K562 (cell line): Measurements from ENCODE around the gene TMEM87A. TPM values are rescaled to one million over a fixed set of nuclear protein-coding genes. Genes with fewer than 3 reads are reported as not detected.

ENCODE experiments used
- ARID1B ChIP-seq: fragments of 450-650 bp; IDR thresholded peaks from 2 replicates; pipeline ENCODE4 v1.6.1; 2016; ENCODE audit warnings: antibody characterized with exemption, mild to moderate bottlenecking, inconsistent platforms
- CEBPG ChIP-seq, 3 experiments: fragments of 200-800 bp in 1 of 3; sonication (Bioruptor generic) in 1 of 3; sonication (generic) in 1 of 3; formaldehyde crosslinking in 1 of 3; IDR thresholded peaks in 2 of 3; conservative IDR thresholded peaks in 1 of 3; 2 replicates each; pipeline versions ENCODE4 v1.6.1 to v1.8.0; 2016 to 2022; ENCODE audit warnings: missing compliant biosample characterization in 2 of 3, missing genetic modification characterization in 2 of 3, mild to moderate bottlenecking in 1 of 3, missing genetic modification reagents in 1 of 3
- EP400 ChIP-seq: fragments of 450-650 bp; IDR thresholded peaks from 2 replicates; pipeline ENCODE4 v1.6.1; 2017; ENCODE audit warnings: antibody characterized with exemption, mild to moderate bottlenecking, moderate library complexity
- NKRF ChIP-seq: fragments of 450-650 bp; IDR thresholded peaks from 2 replicates; pipeline ENCODE4 v1.6.1; 2016; ENCODE audit warnings: borderline replicate concordance
- PHF20 ChIP-seq: fragments of 450-650 bp; IDR thresholded peaks from 2 replicates; pipeline ENCODE4 v1.6.1; 2018; ENCODE audit not compliant: partially characterized antibody
- RAD51 ChIP-seq: fragments of 450-650 bp; IDR thresholded peaks from 2 replicates; pipeline ENCODE4 v1.7.1; 2016; ENCODE audit warnings: low read depth, mild to moderate bottlenecking, borderline replicate concordance
- ZFP36 ChIP-seq: fragments of 150-350 bp; IDR thresholded peaks from 2 replicates; pipeline ENCODE4 v1.6.1; 2018; ENCODE audit warnings: low read length, low read depth; ENCODE audit not compliant: partially characterized antibody
- polyA plus RNA-seq, 8 experiments: library from polyadenylated mRNA; depleted of rRNA in 4 of 8; stranded (reverse) in 5 of 8; unstranded in 3 of 8; fragments of >200 nt; fragmentation: Nextera tagmentation in 2 of 8; fragmentation: Illumina TruSeq in 1 of 8; extraction: Ambion mirVana in 2 of 8; extraction: Trizol in 1 of 8; gene quantifications; 2 replicates each; pipeline versions ENCODE4 v1.2.1 to v1.2.3, GENCODE V29; 2011 to 2014; ENCODE audit warnings: inconsistent platforms in 1 of 8, missing spikeins in 1 of 8
- total RNA-seq, 7 experiments: library from RNA; depleted of rRNA in 6 of 7; stranded (reverse); fragments of >200 nt in 6 of 7; fragmentation: Illumina TruSeq in 2 of 7; extraction: Trizol in 2 of 7; gene quantifications; 2 replicates each; pipeline versions ENCODE4 v1.2.1 to v1.2.3, GENCODE V29; 2011 to 2021; ENCODE audit warnings: low replicate concordance in 1 of 7
- TF ChIP-seq, protein P1 (sequence below): sonication (generic); formaldehyde crosslinking; IDR thresholded peaks from 2 replicates; pipeline ENCODE4 v1.8.0; 2022; ENCODE audit warnings: missing genetic modification reagents, mild to moderate bottlenecking, borderline replicate concordance
- TF ChIP-seq, protein P2 (sequence below), 2 experiments: IDR thresholded peaks; 2 replicates each; pipeline ENCODE4 v1.6.1; 2011; ENCODE audit warnings: borderline replicate concordance in 1 of 2, control low read depth in 1 of 2, low read depth in 1 of 2, low read length in 1 of 2, mild to moderate bottlenecking in 1 of 2, mixed read lengths in 1 of 2, moderate library complexity in 1 of 2; ENCODE audit not compliant: insufficient read depth in 1 of 2, insufficient read length in 1 of 2, poor library complexity in 1 of 2, severe bottlenecking in 1 of 2; ENCODE audit errors: extremely low read depth in 1 of 2

The TMEM87A gene
- total and polyA plus RNA-seq, 9 of the 15 experiments (the other 6 are each of a cell fraction or from before 2014, with no cell fraction given), result 16.6 to 43.3 (median 29.6) TPM

- TF ChIP-seq, protein P1, sequence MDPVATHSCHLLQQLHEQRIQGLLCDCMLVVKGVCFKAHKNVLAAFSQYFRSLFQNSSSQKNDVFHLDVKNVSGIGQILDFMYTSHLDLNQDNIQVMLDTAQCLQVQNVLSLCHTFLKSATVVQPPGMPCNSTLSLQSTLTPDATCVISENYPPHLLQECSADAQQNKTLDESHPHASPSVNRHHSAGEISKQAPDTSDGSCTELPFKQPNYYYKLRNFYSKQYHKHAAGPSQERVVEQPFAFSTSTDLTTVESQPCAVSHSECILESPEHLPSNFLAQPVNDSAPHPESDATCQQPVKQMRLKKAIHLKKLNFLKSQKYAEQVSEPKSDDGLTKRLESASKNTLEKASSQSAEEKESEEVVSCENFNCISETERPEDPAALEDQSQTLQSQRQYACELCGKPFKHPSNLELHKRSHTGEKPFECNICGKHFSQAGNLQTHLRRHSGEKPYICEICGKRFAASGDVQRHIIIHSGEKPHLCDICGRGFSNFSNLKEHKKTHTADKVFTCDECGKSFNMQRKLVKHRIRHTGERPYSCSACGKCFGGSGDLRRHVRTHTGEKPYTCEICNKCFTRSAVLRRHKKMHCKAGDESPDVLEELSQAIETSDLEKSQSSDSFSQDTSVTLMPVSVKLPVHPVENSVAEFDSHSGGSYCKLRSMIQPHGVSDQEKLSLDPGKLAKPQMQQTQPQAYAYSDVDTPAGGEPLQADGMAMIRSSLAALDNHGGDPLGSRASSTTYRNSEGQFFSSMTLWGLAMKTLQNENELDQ (CRISPR knock-in tag), result no peak
- TF ChIP-seq NKRF, result peak; percentile 61; the same call in 1 of the 2 replicates
- TF ChIP-seq RAD51, result 0 out of 2 replicates have a peak, but pooled peaks have one; percentile 14
- TF ChIP-seq, protein P2, sequence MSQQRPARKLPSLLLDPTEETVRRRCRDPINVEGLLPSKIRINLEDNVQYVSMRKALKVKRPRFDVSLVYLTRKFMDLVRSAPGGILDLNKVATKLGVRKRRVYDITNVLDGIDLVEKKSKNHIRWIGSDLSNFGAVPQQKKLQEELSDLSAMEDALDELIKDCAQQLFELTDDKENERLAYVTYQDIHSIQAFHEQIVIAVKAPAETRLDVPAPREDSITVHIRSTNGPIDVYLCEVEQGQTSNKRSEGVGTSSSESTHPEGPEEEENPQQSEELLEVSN (IDR thresholded peaks at IDR 0.05; ENCODE audit: borderline replicate concordance in 1 of 2, extremely low read depth in 1 of 2, insufficient read depth in 1 of 2, insufficient read length in 1 of 2, low read depth in 1 of 2, low read length in 1 of 2, poor library complexity in 1 of 2, severe bottlenecking in 1 of 2), result peak in 1 of 2 experiments; percentile 28
- TF ChIP-seq CEBPG (CRISPR knock-in tag; IDR thresholded peaks at IDR 0.05), result peak; percentile 51; the same call in 1 of the 2 replicates
- peak; percentile 27 to 62; a peak in 2 of 4 replicates for TF ChIP-seq CEBPG (tag; conservative IDR thresholded peaks at IDR 0.05 in 1 of 2, IDR thresholded peaks at IDR 0.05 in 1 of 2)
- peak; percentile 52; the same call in 1 of the 2 replicates for TF ChIP-seq EP400
- peak; percentile 25 for TF ChIP-seq PHF20
- peak; percentile 58 for TF ChIP-seq ARID1B
- no peak for TF ChIP-seq ZFP36
Measured at GRCh38 chr15:42279234-42279723, 6.0 kb upstream of the TMEM87A start (continued).
